GM03348 (cell line): ENCODE data around the gene PTBP3.
A peak's percentile ranks its signal among the peaks of the same experiment; 100 is the strongest.
"Not testable (repeated sequence)": the region's sequence is repeated elsewhere in the genome, so short reads cannot be mapped to it uniquely, and the experiment has no call there.

Source experiments
- DNase-seq: peaks from one replicate; pipeline ENCODE4 v3.0.0; 2012; ENCODE audit warnings: low spot score

Gene PTBP3

GRCh38 chr9:112268413-112268812 is 65.0 kb downstream of the PTBP3 start:
- no peak for DNase-seq

DNA sequence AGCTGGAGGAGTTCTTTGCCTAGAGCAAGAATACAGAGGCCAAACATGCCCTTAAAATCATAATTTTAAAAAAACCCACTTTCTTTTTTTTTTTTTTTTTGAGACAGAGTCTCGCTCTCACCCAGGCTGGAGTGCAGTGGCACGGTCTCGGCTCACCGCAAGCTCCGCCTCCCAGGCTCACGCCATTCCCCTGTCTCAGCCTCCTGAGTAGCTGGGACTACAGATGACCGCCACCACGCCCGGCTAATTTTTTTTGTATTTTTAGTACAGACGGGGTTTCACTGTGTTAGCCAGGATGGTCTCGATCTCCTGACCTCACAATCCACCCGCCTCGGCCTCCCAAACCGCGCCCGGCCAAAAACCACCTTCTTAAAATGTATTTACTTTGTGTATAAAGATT is 66.3 kb downstream of the PTBP3 start:
- DNase-seq, result not testable (repeated sequence)

- no peak for DNase-seq
These were observed 68.0 kb downstream of the PTBP3 start for GRCh38 chr9:112265391-112265790.

DNA sequence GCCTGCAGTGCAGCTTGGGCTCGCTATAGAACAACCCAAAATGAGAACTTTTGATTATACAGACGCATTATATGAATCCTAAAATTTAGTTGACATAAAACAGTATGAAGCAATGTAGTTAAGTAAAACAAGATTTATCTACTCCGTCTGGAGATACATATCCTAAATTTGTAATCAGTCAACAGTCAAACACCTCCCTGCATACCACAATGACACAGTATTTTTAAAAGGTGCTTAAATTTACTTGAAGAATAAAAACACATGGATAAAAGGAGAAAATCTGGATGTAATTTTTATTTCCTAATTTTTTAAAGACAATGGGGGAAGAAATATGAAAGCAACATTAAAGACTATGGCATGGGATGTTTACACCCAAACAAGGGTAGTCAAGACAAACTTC is 70.8 kb downstream of the PTBP3 start:
- no peak for DNase-seq

DNA sequence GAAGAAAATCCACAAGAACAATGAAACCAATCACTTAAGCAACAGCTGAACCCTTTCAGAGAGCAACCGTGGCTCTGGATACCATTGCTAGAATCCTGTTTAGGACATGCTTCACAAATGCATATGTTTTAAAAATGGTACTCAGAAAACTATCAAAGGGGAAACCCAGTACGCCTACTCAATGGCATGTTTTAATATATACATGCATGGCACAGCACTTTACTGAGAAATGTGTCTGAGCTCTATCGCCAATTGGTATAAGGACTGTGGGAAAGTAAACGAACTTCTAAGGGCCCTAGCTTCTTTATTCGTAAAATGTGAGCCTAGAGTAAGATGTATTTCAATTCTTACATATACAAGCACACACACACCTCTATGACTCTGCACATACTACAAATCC is 72.3 kb downstream of the PTBP3 start:
- no peak for DNase-seq

GRCh38 chr9:112258106-112258505 is 75.3 kb downstream of the PTBP3 start:
- DNase-seq, result no peak

GRCh38 chr9:112252194-112252593 is 81.2 kb downstream of the PTBP3 start:
- DNase-seq, result no peak

DNA sequence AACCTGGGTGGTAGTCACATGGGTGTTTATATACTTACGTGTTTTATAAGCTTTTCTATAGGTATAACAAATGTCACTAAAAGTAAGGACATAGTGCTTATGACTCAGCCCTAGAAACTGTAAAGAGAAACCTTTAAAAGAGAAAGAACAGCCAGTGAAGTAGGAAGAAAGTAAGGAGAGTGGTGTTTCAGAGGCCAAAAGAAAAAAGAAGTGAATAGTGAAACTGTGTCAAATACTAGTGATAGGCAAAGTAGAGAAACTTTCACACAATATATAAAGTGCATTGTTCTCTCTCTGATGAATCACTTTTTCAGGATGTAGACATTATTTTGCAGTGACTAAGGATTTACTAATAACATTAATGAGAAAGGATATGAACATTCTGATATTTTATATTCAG is 84.1 kb downstream of the PTBP3 start:
- no peak for DNase-seq

DNA sequence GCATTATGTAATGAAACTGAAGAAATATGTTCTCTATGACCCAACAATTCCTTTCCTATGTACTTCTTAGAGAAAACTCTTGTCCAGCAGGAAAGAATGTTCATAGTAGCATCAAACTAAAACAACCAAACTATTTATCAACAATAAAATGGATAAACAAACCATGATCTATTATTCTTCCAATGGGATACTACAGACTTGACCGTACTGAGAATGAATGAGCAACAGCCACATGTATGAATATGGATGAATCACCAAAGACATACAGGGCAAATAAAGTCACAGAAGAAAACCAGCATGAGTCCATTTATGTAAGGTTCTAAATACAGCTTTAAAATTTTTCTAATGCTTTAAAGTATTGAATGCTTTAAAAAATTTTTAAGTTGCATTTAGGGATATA is 84.7 kb downstream of the PTBP3 start:
- peak; percentile 13 for DNase-seq

- no peak for DNase-seq
These were observed 86.3 kb downstream of the PTBP3 start for GRCh38 chr9:112247090-112247489.

DNA sequence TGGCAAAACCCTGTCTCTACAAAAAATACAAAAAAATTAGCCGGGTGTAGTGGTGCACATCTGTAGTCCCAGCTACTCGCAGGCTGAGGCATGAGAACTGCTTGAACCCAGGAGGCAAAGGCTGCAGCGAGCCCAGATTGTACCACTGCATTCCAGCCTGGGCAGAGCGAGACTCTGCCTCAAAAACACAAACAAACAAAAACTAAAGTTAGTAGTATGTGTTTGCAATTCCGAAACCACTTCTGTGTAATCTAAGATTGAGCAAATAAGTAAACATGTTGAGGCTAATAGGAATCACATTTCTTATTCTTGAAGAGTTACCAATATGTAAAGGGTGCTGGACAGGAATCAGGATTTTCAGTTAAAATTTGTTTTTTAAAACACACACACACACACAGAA is 88.3 kb downstream of the PTBP3 start:
- DNase-seq, result no peak

GRCh38 chr9:112242147-112242804 is 91.1 kb downstream of the PTBP3 start:
- no peak for DNase-seq

DNA sequence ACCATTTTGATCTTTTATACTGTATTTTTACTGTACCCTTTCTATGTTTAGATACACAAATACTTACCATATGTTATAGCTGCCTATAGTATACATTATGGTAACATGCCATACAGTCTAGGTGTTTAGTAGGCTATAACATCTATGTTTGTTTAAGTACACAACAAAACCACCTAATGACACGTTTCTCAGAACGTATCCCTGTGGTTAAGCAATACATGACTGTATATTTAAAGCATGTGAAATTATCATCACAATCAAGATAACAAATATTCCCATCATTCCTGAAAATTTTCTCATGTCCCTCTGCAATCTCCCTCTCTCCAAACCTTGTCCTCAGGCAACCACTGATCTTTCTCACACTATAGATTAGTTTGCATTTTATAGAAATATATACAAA is 91.9 kb downstream of the PTBP3 start:
- DNase-seq, result peak; percentile 16

- DNase-seq, result no peak
These were observed 93.7 kb downstream of the PTBP3 start for GRCh38 chr9:112239708-112240107.

DNA sequence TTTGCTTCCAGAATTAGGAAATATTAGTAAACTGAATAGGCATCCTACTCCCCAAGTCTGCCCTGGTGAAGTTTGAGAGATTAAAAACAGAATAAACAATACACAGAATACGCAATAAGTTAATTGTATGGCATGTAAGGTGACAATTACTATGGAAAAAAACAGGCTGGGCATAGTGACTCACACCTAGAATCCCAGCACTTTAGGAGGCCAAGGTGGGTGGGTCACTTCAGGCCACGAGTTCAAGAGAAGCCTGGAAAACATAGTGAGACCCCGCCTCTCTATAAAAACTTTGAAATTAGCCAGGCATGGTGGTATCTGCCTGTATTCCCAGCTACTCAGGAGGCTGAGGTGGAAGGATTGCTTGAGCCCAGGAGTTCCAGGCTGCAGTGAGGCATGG is 94.1 kb downstream of the PTBP3 start:
- no peak for DNase-seq

- no peak for DNase-seq
These were observed 98.6 kb downstream of the PTBP3 start for GRCh38 chr9:112234779-112235178.

DNA sequence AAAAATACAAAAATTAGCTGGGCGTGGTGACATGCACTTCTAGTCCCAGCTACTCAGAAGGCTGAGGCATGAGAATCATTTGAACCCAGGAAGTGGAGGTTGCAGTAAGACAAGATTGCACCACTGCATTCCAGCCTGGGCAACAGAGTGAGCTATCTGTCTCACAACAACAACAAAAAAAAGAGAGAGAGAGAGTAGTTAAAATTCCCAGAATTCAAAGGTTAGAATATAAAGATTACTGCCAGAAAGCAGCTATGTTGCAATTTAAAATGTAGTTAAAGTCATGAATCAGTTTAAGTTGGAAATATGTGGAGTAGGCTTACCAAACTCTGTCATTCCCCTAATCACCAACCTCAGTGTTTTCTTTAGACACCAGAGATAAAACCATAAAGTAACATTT is 99.7 kb downstream of the PTBP3 start:
- peak; percentile 63 for DNase-seq

- DNase-seq, result no peak
These were observed 101.2 kb downstream of the PTBP3 start for GRCh38 chr9:112232233-112232632.

GRCh38 chr9:112226091-112226490 is 107.3 kb downstream of the PTBP3 start:
- no peak for DNase-seq

- DNase-seq, result peak; percentile 24
These were observed 108.8 kb downstream of the PTBP3 start for GRCh38 chr9:112224401-112225289.

DNA sequence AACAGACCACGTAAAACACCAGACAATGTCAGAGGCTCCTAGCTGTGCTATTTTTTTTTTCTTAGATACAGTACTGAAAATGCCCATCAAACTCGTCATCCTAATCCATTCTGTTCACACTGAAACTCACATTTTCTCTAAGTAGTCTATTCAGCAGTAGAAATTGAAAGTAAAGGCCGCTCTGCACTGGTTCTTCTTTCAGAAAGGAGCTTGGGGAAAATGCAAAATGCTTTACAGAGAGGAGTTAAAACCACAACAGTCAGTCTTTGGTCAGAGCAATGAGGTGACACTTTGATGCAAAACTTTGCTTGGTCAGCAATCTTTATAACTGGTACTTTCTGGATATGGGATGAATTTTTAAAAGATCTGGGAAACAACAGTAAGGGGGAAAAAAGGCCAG is 114.5 kb downstream of the PTBP3 start:
- DNase-seq, result no peak

- no peak for DNase-seq
These were observed 120.5 kb downstream of the PTBP3 start for GRCh38 chr9:112212926-112213325.

DNA sequence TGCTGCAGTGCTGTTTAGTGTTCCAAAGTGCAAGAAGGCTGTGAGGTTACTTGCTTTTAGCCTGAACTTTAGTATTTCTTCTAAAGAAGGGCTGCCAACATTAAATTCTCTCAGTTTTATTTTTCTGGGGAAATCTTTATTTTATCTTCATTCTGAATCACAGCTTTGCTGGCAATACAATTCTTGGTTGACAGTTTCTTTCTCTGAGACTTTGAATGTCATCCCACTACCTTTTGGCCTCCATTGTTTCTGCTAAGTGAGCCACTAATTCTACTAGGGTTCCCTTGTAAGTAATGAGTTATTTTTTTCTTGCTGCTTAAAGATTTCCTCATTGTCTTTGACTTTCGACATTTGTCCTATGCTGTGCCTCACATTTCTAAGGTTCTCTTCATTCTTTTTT is 126.0 kb downstream of the PTBP3 start:
- DNase-seq, result no peak

GRCh38 chr9:112203536-112203935 is 129.9 kb downstream of the PTBP3 start:
- DNase-seq, result no peak
